GM19452 (cell line): ENCODE results near the gene TRAPPC14.
A peak's percentile ranks its signal among the peaks of the same experiment; 100 is the strongest.
"Not testable (repeated sequence)": the region's sequence is repeated elsewhere in the genome, so short reads cannot be mapped to it uniquely, and the experiment has no call there.

Experiments used
- ATAC-seq: cut with Tn5 transposase; IDR thresholded peaks from one replicate; pipeline ENCODE4 v1.9.1; 2021; ENCODE audit not compliant: unreplicated experiment

The TRAPPC14 gene

DNA sequence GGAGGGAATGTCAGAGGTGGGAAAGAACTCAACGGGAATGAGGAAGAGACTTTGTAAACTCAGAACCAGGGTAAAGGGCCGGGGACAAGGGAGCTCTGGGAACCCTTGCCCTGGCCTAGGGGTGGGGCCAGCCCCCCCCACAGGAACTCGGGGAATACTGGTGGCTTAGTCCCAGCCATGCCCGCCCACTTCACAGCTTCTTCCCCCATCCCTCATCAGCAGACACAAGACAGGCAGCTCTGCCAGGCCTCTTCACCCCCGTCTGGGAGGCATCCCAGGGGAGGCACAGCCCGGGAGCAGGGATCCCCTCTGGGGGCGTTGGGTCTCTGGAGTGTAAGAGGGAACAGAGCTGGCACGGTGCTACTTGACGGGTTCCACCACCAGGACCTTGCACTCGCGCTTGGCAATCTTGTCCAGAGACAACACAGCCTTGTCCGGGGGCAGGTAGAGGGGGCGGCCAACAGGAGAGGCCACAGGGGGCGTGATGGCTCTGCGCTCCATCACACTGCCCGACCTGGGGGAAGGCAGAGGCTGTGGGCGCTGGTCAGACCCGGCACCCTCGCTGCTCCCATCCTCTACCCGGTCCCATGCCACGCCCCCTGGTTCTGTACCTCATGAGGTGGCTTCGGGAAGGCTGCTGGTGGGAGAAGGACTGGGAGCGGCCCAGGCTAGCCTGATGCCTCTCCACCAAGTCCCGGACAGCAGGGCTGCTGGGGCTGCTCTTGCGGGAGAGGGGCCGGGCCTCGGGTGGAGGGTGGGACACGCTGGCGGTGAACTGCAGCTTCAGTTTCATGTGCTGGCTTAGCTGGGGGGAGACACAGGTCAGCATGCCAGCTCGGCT lies 3.7 kb downstream of the TRAPPC14 start:
- no peak for ATAC-seq

DNA sequence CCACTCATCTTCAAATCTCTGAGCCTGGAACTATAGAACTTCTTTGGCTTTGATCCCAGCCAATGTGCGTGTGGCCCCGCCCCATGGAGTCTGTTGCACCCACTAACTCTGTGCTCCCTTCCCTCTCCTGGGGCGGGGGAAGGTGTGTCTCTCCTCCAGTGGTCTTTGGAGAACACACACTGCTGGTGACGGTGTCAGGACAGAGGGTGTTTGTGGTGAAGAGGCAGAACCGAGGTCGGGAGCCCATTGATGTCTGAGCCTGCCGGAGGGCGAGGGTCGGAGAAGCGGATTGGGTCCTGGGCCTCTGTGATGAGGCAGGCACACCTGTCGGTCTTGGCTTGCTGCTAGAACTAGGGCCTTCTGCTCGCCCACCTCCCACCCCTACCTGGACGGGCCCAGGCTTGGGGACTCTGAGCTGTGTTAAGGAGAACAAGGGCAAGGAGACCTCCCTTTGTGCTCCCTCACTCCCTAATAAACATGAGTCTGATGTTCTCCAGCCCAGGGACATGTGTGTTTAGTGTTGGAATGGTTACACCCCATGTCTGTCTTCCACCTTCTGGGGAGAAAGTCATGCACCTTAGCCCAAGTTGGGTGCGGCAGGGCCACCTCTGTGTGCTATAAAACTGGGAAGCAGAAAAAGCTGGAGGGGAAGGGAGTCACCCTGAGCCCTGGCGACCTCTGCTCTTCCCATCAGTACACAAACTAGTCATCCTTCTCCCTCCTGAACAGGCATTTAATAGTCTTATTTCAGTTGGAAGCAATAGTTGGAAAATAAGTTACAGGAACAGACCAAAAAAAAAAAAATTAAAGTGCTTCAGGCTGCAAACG lies 4.6 kb downstream of the TRAPPC14 start:
- ATAC-seq, result no peak

DNA sequence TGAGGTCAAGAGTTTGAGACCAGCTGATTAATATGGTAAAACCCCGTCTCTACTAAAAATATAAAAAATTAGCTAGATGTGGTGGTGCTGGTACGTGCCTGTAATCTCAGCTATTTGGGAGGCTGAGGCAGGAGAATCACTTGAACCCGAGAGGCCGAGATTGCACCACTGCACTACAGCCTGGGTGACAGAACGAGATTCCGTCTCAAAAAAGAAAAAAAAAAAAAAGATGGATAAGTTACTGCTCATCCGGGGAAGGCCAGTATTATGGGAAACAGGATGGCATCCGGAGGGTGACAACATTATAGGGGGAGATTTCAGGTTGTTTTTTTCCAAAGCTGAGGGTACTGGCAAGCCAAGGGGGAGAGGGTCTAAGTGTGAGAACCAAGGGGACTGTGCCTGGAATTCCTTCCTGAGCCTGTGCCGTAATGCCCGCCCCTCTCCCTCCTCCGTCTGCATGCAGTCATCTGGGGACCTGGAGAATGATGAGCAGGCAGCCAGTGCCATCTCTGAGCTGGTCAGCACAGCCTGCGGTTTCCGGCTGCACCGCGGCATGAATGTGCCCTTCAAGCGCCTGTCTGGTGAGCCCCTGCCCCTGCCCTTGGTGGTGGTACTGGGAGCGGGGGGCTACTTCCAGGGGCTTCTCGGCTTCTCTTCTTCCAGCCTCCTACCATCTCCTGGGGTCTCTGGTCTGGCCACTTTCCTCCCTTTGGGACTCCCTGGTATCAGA lies 5.4 kb downstream of the TRAPPC14 start:
- ATAC-seq, result no peak

DNA sequence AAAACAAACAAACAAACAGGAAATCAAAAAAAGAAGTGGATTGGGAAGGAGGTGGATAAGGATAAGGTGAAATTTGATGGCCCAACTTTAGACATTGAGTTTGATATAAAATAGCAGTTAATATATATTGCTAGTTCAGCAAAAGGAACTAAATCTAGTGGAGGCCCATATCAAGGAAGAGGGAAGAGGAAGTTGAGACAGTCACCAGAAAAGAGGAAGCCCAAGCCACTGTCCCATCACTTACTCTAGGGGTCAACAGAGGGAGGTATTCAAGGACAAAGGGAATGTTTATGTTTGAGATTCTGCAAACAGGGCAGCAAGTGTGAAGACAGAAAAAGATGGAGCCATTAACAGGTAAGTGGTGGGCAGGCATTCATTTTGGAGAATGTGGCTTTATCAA lies 6.1 kb downstream of the TRAPPC14 start:
- no peak for ATAC-seq

DNA sequence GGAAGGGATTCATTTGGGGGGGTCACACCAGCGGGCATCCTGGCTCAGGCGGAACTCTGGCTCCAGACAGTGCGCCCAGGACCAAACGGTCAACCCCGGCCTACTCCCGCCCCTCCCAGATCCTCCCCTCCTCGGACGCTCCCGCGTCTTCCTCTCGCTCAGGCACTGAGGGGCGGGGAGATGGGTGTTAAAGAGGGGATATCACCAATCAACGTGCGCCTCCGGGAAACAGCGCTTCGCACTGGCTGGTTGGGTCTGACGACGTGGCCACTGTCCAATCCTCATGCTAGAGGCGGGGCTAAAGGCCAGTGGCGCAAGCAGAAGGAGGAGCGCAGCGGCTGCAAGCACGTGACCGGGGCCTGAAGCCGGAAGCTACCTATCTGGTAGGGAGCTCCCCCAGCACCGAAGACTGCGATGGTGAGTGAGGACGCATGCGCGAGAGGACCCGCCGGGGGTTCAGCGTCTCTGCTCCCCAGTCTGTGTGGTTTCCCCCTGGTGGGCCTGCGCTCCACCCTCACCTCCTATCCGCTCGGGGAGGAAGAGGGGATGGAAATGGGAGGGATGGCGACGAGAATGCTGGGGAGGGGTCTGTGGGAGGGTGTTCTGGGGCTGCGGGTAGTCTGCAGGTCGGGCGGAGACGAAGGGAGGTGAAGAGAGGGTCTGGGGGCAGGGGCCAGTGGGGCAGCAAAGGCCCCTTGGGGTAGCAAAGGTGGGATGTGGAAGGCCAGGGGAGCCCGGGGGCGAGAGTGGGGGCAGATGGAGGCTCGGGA lies 9.8 kb downstream of the TRAPPC14 start, which contains the start of gene LAMTOR4:
Gene LAMTOR4 (plus strand): TSS at position 360 of the 770 bp plus-strand sequence. CDS start 55 bp downstream, at position 415.
- ATAC-seq, result peak; percentile 97

DNA sequence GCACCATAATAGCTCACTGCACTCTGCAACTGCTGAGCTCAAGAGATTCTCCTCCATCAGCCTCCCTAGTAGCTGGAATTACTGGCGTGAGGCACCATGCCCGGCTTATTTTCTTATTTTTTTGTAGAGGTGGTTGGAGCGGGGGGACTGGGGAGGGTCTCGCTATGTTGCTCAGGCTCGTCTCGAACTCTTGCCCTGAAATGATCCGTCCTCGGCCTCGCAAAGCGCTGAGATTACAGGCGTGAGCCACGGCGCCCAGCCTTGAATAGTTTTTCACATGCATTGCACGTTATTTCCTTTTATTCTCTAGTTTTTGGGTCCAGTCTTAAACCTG lies 10.3 kb downstream of the TRAPPC14 start:
- no peak for ATAC-seq

DNA sequence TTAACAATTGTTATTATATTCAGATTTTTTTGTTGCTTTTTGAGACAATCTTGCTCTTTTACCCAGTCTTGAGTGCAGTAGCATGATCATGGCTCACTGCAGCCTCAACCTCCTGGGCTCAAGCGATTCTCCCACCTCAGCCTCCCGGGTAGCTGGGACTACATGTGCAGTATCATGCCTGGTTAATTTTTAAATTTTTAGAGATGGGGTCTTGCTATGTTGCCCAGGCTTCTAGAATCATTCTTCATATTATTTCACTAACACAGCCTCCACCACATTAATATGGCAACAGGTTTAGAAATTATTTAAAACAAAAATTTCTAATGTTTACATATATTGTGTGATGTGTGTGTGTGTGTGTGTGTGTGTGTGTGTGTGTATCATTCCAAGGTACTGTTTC lies 11.2 kb downstream of the TRAPPC14 start:
- no peak for ATAC-seq

DNA sequence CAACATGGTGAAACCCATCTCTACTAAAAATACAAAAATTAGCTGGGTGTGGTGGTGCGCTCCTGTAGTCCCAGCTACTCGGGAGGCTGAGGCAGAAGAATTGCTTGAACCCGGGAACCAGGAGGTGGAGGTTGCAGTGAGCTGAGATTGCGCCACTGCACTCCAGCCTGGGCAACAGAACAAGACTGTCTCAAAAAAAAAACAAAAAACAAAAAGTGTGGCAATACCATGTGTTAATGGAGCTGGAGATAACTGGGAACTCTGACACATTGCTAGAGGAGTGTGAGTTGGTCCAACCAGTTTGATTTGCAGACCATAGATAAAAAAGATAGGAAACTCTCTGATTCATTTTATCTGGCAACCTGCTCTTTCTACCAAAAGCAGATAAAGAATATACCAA lies 12.2 kb downstream of the TRAPPC14 start:
- ATAC-seq, result not testable (repeated sequence)

DNA sequence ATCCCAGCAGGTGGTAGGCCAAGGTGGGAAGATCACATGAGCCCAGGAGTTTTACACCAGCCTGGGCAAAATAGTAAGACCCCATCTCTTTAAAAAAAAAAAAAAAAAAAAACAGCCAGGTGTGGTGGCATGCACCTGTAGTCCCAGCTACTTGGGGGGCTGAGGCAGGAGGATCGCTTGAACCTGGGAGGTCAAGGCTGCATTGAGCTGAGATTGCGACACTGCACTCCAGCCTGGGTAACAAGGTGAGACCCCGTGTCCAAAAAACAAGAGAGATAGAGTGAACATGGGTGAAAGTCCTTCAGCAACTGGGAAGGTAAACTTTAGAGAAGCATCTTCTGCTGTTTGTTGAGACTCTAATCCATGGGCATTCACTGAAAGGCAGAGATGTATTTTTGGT lies 16.1 kb downstream of the TRAPPC14 start:
- no peak for ATAC-seq

DNA sequence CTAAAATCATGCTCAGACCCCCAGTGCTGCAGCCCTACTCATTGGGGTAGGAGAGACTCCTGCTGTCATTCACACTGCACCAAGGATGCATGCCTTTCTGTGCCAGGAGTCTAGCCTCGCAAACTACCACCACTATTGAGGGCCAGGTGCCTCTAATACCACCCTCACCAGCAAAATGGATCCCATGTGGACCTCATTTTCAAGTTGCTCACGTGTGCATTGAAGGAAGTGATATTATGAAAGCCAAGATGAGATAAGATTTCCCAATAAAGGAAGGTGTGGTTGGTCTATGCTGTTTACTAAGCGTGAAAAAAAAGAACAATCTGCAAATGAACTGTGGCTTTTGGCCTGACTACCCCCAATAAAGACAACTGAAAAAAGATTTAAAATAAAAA lies 17.0 kb downstream of the TRAPPC14 start:
- ATAC-seq, result no peak

DNA sequence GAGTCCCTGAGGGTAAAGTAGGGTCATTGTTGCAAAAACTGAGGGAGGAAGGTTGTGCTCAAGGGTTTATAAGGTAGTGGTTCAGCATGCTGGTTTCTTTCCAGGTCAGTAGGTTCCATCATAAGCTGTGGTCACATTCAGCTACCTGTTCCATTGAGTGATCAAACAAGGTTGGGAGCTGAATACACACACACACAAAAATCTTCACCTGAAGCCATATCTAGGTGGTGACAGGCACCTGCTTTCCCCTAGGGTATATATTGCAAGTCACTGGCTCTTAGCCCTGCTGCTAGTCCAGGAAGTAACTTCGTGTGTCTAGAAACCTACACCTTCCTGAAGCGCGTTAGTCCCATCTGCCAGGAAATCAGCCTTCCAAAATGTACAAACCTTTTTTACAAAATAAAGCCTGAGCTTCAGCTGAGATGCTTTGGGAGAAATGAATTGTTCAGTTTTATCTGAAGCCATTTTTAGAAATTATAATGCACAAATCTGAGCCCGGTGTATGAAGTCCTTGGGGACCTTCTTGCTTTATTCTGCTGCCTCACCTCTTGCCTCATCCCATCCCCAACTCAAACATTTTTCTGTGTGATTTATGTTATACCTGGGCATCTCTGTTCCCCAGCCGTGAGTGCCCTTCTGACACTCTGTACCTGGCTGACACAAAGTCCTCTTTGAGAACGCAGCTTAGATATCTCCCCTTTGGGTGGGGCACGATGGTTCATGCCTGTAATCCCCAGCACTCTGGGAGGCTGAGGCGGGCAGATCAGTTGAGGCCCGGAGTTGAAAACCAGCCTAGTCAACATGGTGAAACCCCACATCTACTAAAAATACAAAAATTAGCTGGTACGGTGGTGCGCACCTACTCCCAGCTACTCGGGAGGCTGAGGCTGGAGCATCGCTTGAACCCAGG lies 20.4 kb downstream of the TRAPPC14 start:
- ATAC-seq, result no peak

DNA sequence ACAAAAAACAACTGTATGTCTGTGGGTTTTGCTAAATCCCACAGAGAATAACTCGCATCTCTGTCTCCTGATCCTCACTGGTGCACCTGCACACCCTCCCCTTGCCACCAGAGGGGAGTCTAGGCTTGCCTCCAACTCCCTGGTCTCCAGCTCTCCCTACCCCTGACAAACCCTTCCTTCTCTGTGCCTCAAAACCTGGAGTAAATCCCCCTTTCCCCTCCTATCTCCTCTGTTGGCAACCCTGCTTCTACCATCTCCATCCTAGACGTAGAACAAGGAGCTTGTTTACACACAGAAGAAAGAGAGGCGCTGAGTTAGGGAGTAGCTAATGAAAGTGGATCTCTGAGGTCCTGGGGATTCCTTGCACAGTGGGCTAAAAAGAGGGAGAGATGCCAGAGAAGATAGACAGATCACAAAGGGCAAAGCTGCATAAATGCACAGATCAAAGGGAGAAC lies 25.8 kb downstream of the TRAPPC14 start:
- no peak for ATAC-seq

DNA sequence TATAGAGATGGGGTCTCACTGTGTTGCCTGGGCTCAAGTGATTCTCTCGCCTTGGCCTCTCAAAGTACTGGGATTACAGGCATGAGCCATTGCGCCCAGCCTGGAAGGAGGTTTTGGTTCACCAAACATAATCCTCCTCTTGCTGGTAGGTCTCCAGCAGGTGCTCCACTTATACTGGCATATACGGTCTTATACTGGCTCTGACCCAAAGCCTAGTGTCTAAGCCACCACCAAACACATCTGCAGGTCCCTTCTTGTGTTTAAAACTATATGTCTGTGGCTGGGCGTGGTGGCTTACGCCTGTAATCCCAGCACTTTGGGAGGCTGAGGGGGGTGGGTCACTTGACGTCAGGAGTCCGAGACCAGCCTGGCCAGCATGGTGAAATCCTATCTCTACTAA lies 26.4 kb downstream of the TRAPPC14 start:
- ATAC-seq, result no peak

DNA sequence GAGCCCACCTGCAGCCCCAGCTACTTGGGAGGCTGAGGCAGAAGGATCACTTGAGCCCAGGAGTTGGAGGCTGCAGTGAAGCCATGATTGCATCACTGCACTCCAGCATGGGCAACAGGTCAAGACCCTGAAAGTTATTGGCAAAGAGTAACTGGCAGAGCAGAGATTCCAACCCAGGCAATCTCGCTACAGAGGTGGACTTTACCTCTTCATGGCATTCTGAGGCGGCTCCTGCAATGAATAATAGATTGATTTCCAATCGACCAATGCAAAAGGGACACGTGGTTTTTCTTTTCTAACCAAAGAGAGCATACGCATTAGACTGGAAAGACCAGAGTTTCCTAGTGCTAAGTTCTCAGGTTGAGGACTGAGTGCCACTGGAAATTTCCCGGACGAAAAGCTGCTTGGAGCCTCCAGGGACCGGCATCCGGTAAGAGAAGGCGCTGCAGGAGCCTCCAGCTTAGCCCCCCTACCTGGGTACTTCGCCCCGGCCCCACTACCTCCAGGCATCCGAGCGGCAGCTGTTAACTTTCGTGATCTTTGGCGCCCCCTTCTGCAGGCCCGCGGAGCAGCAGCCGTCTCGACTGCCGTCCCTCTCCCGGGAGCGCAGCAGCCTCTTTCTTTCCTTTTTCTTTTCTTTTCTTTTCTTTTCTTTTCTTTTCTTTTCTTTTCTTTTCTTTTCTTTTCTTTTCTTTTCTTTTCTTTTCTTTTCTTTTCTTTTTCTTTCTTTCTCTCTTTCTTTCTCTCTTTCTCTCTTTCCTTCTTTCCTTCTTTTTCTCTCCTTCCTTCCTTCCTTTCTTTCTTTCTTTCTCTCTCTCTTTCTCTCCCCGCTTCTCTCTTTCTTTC lies 27.7 kb downstream of the TRAPPC14 start:
- ATAC-seq, result no peak

DNA sequence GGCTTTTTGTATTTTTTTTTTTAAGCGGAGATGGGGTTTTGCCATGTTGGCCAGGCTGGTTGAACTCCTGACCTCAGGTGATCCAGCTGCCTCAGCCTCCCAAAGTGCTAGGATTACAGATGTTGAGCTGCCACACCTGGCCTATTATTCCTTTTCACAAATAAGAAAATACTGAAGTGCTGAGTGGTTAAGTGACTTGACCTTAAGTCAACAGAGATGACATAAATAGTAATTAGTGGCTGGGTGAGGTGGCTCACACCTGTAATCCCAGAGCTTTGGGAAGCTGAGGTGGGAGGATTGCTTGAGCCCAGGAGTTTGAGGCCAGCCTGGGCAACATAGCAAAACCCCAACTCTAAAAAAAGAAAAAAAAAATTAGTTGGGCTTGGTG lies 28.3 kb downstream of the TRAPPC14 start:
- not testable (repeated sequence) for ATAC-seq

DNA sequence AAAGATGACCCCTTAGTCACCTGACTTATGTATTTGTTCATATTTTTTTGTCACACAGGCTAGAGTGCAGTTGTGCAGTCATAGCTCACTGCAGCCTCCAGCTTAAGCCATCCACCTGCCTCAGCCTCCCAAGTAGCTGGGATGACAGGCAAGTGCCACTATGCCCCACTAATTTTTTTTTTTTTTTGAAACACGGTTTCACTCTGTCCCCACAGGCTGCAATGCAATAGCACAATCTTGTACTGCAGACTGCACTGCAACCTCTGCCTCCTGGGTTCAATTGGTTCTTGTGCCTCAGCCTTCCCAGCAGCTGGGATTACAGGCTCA lies 29.9 kb downstream of the TRAPPC14 start:
- no peak for ATAC-seq

DNA sequence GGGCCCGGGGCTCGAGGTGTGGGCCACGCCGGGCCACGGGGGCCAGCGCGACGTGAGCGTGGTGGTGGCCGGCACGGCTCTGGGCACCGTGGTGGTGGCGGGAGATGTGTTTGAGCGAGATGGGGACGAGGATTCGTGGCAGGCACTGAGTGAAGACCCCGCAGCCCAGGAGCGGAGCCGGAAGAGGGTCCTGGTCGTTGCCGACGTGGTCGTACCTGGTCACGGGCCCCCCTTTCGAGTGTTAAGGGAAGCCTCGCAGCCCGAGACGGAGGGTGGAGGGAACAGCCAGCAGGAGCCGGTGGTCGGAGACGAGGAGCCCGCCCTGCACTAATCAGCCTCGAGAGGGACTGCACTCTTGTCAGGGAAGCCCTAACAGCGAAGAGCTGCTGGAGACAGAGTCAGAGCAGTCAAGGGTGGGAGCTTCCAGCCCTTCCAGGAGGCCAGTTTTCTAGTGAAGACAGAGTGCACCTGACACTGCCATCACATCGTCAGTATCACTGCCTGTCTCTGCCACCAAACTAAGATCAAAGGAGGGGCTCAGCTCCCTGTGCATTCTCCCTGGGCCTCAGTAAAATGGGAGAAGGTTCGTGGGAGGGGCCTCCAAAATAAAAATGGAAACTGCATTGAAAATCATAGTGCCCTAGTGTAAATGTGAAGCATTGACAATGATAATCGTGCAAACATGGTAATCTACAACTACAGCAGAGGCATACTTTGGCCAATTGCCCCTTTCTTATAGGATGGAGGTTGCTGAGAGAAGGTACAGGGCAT lies 30.5 kb downstream of the TRAPPC14 start:
- no peak for ATAC-seq
